ENCODE data around the gene RAD51B. TPM values are rescaled to one million over a fixed set of nuclear protein-coding genes. Genes with fewer than 3 reads are reported as not detected.

Gene RAD51B
- total and polyA plus RNA-seq, 2 donors, result 6.2 to 92.9 TPM

- peak; percentile 50 for DNase-seq (ENCODE audit: extremely low spot score)
- H3K27ac ChIP-seq (ENCODE audit: low read depth), result no peak overlapping the region
- no peak overlapping the region for H3K4me3 ChIP-seq (ENCODE audit: low read depth, low read length)
- peaks cover 3% of the 10 kb centered on the region for H3K4me1 ChIP-seq (ENCODE audit: insufficient read depth)
- WGBS, result 56% methylated on average over 3 of the region's 3 CpGs
- no peaks in the 10 kb centered on the region for H3K36me3 ChIP-seq (ENCODE audit: insufficient read depth)
These were observed 318.4 kb downstream of the RAD51B start for GRCh38 chr14:68137704-68138619.

GRCh38 chr14:68139431-68140075 lies 320.0 kb downstream of the RAD51B start:
- DNase-seq (ENCODE audit: extremely low spot score), result no peak
- WGBS, result 39% methylated on average over 4 of the region's 4 CpGs
- Histone ChIP-seq H3K36me3 (ENCODE audit: insufficient read depth) (no peaks in the 10 kb centered on the region), H3K4me3 (ENCODE audit: low read depth, low read length) (no peak overlapping the region), H3K27ac (ENCODE audit: low read depth) (peak overlapping the region; percentile 38), H3K4me1 (ENCODE audit: insufficient read depth) (peaks cover 3% of the 10 kb centered on the region)

- H3K36me3 ChIP-seq (ENCODE audit: insufficient read depth), result no peaks in the 10 kb centered on the region
- H3K4me3 ChIP-seq (ENCODE audit: low read depth, low read length), result no peak overlapping the region
- 20% methylated on average over 3 of the region's 3 CpGs for WGBS
- DNase-seq (ENCODE audit: extremely low spot score), result peak; percentile 82
- H3K27ac ChIP-seq (ENCODE audit: low read depth), result peak overlapping the region; percentile 60
- peaks cover 3% of the 10 kb centered on the region for H3K4me1 ChIP-seq (ENCODE audit: insufficient read depth)
These were observed 320.6 kb downstream of the RAD51B start for GRCh38 chr14:68140076-68140741.

- Histone ChIP-seq H3K4me1 (ENCODE audit: insufficient read depth) (peaks cover 3% of the 10 kb centered on the region), H3K36me3 (ENCODE audit: insufficient read depth) (no peaks in the 10 kb centered on the region), H3K27ac (ENCODE audit: low read depth) (peak overlapping the region; percentile 60), H3K4me3 (ENCODE audit: low read depth, low read length) (no peak overlapping the region)
- DNase-seq (ENCODE audit: extremely low spot score), result no peak
- 50% methylated on average over 3 of the region's 3 CpGs for WGBS
These were observed 321.2 kb downstream of the RAD51B start for GRCh38 chr14:68140806-68141205.

- DNase-seq (ENCODE audit: extremely low spot score), result no peak
These were observed 321.9 kb downstream of the RAD51B start for GRCh38 chr14:68141281-68142088.

DNA sequence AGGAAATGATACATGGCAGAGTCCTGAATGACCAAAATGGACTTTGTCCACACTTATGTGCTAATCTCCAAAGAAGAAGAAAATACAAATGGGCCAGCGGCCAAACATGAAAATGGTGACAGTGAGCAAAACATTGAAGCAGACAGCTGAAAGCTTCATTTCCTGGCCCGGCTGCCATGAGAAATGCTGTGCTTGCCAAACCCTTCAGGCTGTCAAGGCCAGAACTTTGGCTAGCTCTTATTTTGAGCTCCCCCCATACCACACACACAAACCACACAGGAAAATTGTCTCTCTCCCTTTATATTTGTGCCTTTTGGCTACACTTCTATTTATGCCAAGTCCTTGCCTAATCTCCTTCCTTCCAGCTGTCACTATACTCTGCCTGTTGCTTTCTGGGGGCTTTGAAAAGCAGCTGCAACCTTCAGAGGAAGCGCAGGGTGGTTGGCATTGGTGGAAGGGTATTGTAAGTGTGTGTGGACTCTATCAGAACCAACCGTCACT lies 323.8 kb downstream of the RAD51B start:
- Histone ChIP-seq H3K36me3 (ENCODE audit: insufficient read depth) (no peaks in the 10 kb centered on the region), H3K27ac (ENCODE audit: low read depth) (peak overlapping the region; percentile 48), H3K4me1 (ENCODE audit: insufficient read depth) (peaks cover 6% of the 10 kb centered on the region), H3K4me3 (ENCODE audit: low read depth, low read length) (no peak overlapping the region)
- no peak for DNase-seq (ENCODE audit: extremely low spot score)
- WGBS, result 41% methylated on average over 4 of the region's 4 CpGs

More at GRCh38 chr14:68141281-68142088, 321.9 kb downstream of the RAD51B start:
- peaks cover 3% of the 10 kb centered on the region for H3K4me1 ChIP-seq (ENCODE audit: insufficient read depth)
- H3K4me3 ChIP-seq (ENCODE audit: low read depth, low read length), result no peak overlapping the region
- H3K36me3 ChIP-seq (ENCODE audit: insufficient read depth), result no peaks in the 10 kb centered on the region
- H3K27ac ChIP-seq (ENCODE audit: low read depth), result peak overlapping the region; percentile 27
- 30% methylated on average over 5 of the region's 5 CpGs for WGBS

- no peak for DNase-seq (ENCODE audit: extremely low spot score)
- Histone ChIP-seq H3K4me1 (ENCODE audit: insufficient read depth) (peaks cover 6% of the 10 kb centered on the region), H3K36me3 (ENCODE audit: insufficient read depth) (no peaks in the 10 kb centered on the region), H3K27ac (ENCODE audit: low read depth) (no peak overlapping the region), H3K4me3 (ENCODE audit: low read depth, low read length) (no peak overlapping the region)
- 77% methylated on average over 3 of the region's 3 CpGs for WGBS
These were observed 324.6 kb downstream of the RAD51B start for GRCh38 chr14:68144051-68144681.

- H3K27ac ChIP-seq (ENCODE audit: low read depth), result no peak overlapping the region
- WGBS, result 97% methylated on average over 2 of the region's 2 CpGs
- H3K4me3 ChIP-seq (ENCODE audit: low read depth, low read length), result no peak overlapping the region
- H3K36me3 ChIP-seq (ENCODE audit: insufficient read depth), result no peaks in the 10 kb centered on the region
- peaks cover 5% of the 10 kb centered on the region for H3K4me1 ChIP-seq (ENCODE audit: insufficient read depth)
- no peak for DNase-seq (ENCODE audit: extremely low spot score)
These were observed 325.5 kb downstream of the RAD51B start for GRCh38 chr14:68145036-68145435.

GRCh38 chr14:68145539-68145938 lies 326.0 kb downstream of the RAD51B start:
- Histone ChIP-seq H3K36me3 (ENCODE audit: insufficient read depth) (no peaks in the 10 kb centered on the region), H3K4me1 (ENCODE audit: insufficient read depth) (peaks cover 5% of the 10 kb centered on the region), H3K4me3 (ENCODE audit: low read depth, low read length) (no peak overlapping the region), H3K27ac (ENCODE audit: low read depth) (peak overlapping the region; percentile 23)
- no peak for DNase-seq (ENCODE audit: extremely low spot score)

GRCh38 chr14:68146818-68147217 lies 327.2 kb downstream of the RAD51B start:
- WGBS, result 33% methylated on average over 3 of the region's 3 CpGs
- no peak for DNase-seq (ENCODE audit: extremely low spot score)
- Histone ChIP-seq H3K36me3 (ENCODE audit: insufficient read depth) (no peaks in the 10 kb centered on the region), H3K4me3 (ENCODE audit: low read depth, low read length) (no peak overlapping the region), H3K27ac (ENCODE audit: low read depth) (no peak overlapping the region), H3K4me1 (ENCODE audit: insufficient read depth) (peaks cover 3% of the 10 kb centered on the region)

GRCh38 chr14:68147303-68147702 lies 327.7 kb downstream of the RAD51B start:
- no peaks in the 10 kb centered on the region for H3K36me3 ChIP-seq (ENCODE audit: insufficient read depth)
- DNase-seq (ENCODE audit: extremely low spot score), result no peak
- H3K4me1 ChIP-seq (ENCODE audit: insufficient read depth), result peaks cover 3% of the 10 kb centered on the region
- H3K27ac ChIP-seq (ENCODE audit: low read depth), result no peak overlapping the region
- H3K4me3 ChIP-seq (ENCODE audit: low read depth, low read length), result no peak overlapping the region

DNA sequence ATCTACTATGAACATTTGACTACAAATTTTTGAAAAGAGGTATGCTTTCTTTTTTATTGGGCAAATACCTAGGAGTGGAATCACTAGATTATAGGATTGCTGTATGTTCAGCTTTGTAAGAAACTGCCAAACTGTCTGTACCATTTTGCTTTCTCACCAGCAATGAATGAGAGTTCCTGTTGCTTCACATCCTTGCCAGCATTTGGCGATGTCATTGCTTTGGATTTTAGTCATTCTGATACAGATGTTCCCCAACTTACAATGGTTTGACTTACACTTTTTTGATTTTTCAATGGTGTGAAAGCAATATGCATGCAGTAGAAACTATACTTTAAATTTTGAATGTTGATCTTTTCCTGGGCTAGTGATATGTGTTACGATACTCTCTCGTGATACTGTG lies 328.7 kb downstream of the RAD51B start:
- WGBS, result 96% methylated on average over 3 of the region's 3 CpGs
- H3K27ac ChIP-seq (ENCODE audit: low read depth), result no peak overlapping the region
- no peaks in the 10 kb centered on the region for H3K36me3 ChIP-seq (ENCODE audit: insufficient read depth)
- no peak overlapping the region for H3K4me3 ChIP-seq (ENCODE audit: low read depth, low read length)
- no peak for DNase-seq (ENCODE audit: extremely low spot score)
- H3K4me1 ChIP-seq (ENCODE audit: insufficient read depth), result peaks cover 3% of the 10 kb centered on the region

DNA sequence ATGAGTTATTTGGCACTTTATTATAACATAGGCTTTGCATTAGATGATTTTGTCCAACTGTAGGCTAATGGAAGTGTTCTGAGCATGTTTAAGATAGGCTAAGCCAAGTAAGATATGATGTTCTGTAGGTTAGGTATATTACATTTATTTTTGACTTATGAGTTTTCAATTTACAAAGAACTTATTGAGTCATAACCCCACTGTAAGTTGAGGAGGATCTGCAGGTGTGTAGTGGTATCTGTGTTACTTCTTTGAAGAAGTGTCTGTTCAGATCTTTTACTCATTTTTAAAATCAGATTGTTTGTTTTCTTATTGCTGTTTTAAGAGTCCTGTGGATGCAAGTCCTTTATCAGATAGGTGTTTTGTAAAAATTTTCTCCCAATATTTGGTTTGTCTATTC lies 329.2 kb downstream of the RAD51B start:
- Histone ChIP-seq H3K4me1 (ENCODE audit: insufficient read depth) (peaks cover 3% of the 10 kb centered on the region), H3K27ac (ENCODE audit: low read depth) (no peak overlapping the region), H3K4me3 (ENCODE audit: low read depth, low read length) (no peak overlapping the region), H3K36me3 (ENCODE audit: insufficient read depth) (no peaks in the 10 kb centered on the region)
- no peak for DNase-seq (ENCODE audit: extremely low spot score)

All from urinary bladder (tissue), 4 donors.